Activated T-helper 17 cell treated with anti-CD3 and anti-CD28 coated beads, Interleukin-2, amount 50 U/mL, for 72 hours (primary cell): ENCODE data around the gene WDR87. TPM values are rescaled to one million over a fixed set of nuclear protein-coding genes. Genes with fewer than 3 reads are reported as not detected.

ENCODE experiments used
- ATAC-seq: fragments of 150-1000 bp; cut with Tn5 transposase; replicated peaks from 2 replicates; pipeline ENCODE4 v1.10.0; 2021; ENCODE audit warnings: mild to moderate bottlenecking, moderate library complexity
- H3K27ac Mint-ChIP-seq: one replicate; pipeline ENCODE4 v1.8.0; 2022; ENCODE audit warnings: mixed read lengths
- H3K27me3 Mint-ChIP-seq: one replicate; pipeline ENCODE4 v1.8.0; 2022; ENCODE audit warnings: mixed read lengths
- H3K36me3 Mint-ChIP-seq: one replicate; pipeline ENCODE4 v1.8.0; 2022; ENCODE audit warnings: low read depth, mild to moderate bottlenecking, mixed read lengths
- H3K4me1 Mint-ChIP-seq: one replicate; pipeline ENCODE4 v1.8.0; 2022; ENCODE audit warnings: mixed read lengths
- H3K4me3 Mint-ChIP-seq: one replicate; pipeline ENCODE4 v1.8.0; 2022; ENCODE audit warnings: mild to moderate bottlenecking, mixed read lengths
- H3K9me3 Mint-ChIP-seq: one replicate; pipeline ENCODE4 v1.8.0; 2022; ENCODE audit warnings: mixed read lengths
- total RNA-seq, 2 donors: library from RNA; stranded (reverse); gene quantifications; one replicate each; pipeline ENCODE4 v1.2.3, GENCODE V29; 2022

WDR87 gene
- total RNA-seq, 2 donors from 2014 or later = not detected

GRCh38 chr19:37920591-37921450 lies 14.4 kb upstream of the WDR87 start:
- Mint-ChIP-seq H3K9me3 (no peaks in the 10 kb centered on the region), H3K36me3 (peaks cover 17% of the 10 kb centered on the region), H3K4me3 (no peak overlapping the region), H3K27ac (peak overlapping the region; percentile 15), H3K4me1 (peaks cover 5% of the 10 kb centered on the region), H3K27me3 (no peaks in the 10 kb centered on the region)
- no peak for ATAC-seq

- no peaks in the 10 kb centered on the region for H3K27me3 Mint-ChIP-seq
- no peaks in the 10 kb centered on the region for H3K36me3 Mint-ChIP-seq
- no peak overlapping the region for H3K4me3 Mint-ChIP-seq
- H3K4me1 Mint-ChIP-seq = peaks cover 6% of the 10 kb centered on the region
- H3K9me3 Mint-ChIP-seq = no peaks in the 10 kb centered on the region
- ATAC-seq = no peak
- peak overlapping the region; percentile 47 for H3K27ac Mint-ChIP-seq
These were observed 8.5 kb upstream of the WDR87 start for GRCh38 chr19:37914908-37915307.

GRCh38 chr19:37909661-37910199 lies 3.3 kb upstream of the WDR87 start:
- Mint-ChIP-seq H3K27me3 (no peaks in the 10 kb centered on the region), H3K27ac (no peak overlapping the region), H3K36me3 (no peaks in the 10 kb centered on the region), H3K4me3 (no peak overlapping the region), H3K9me3 (no peaks in the 10 kb centered on the region), H3K4me1 (peaks cover 17% of the 10 kb centered on the region)
- no peak for ATAC-seq

- Mint-ChIP-seq H3K36me3 (no peaks in the 10 kb centered on the region), H3K27me3 (no peaks in the 10 kb centered on the region), H3K4me1 (peaks cover 15% of the 10 kb centered on the region), H3K4me3 (peak overlapping the region; percentile 78), H3K27ac (no peak overlapping the region), H3K9me3 (no peaks in the 10 kb centered on the region)
- no peak for ATAC-seq
These were observed 1.5 kb upstream of the WDR87 start for GRCh38 chr19:37907735-37908455.

GRCh38 chr19:37906869-37907734 lies 708 bp upstream of the WDR87 start, which contains the start of gene SIPA1L3:
Gene SIPA1L3, plus strand, starts transcription at chr19:37907208. Its CDS starts 174,358 bp downstream, at chr19:38081566.
- H3K4me1 Mint-ChIP-seq = peaks cover 15% of the 10 kb centered on the region
- peak within 1 kb of the TSS; percentile 68 for H3K27ac Mint-ChIP-seq
- peak within 1 kb of the TSS; percentile 78 for H3K4me3 Mint-ChIP-seq
- H3K36me3 Mint-ChIP-seq = no peaks in the 10 kb centered on the region
- no peaks in the 10 kb centered on the region for H3K27me3 Mint-ChIP-seq
- no peaks in the 10 kb centered on the region for H3K9me3 Mint-ChIP-seq
- peak; percentile 97 for ATAC-seq

- H3K4me3 Mint-ChIP-seq = no peak overlapping the region
- H3K9me3 Mint-ChIP-seq = no peaks in the 10 kb centered on the region
These were observed 3.3 kb downstream of the WDR87 start for GRCh38 chr19:37903096-37903495.

GRCh38 chr19:37902668-37903067 lies 3.7 kb downstream of the WDR87 start:
- Mint-ChIP-seq H3K4me1 (peaks cover 3% of the 10 kb centered on the region), H3K36me3 (no peaks in the 10 kb centered on the region)
- peak; percentile 54 for ATAC-seq

More at GRCh38 chr19:37903096-37903495, 3.3 kb downstream of the WDR87 start:
- H3K36me3 Mint-ChIP-seq = no peaks in the 10 kb centered on the region
- no peak overlapping the region for H3K27ac Mint-ChIP-seq
- H3K4me1 Mint-ChIP-seq = peaks cover 6% of the 10 kb centered on the region
- ATAC-seq = no peak
- H3K27me3 Mint-ChIP-seq = no peaks in the 10 kb centered on the region

GRCh38 chr19:37899966-37900365 lies 6.4 kb downstream of the WDR87 start:
- Mint-ChIP-seq H3K9me3 (no peaks in the 10 kb centered on the region), H3K4me3 (no peak overlapping the region), H3K36me3 (no peaks in the 10 kb centered on the region), H3K27ac (no peak overlapping the region), H3K27me3 (no peaks in the 10 kb centered on the region), H3K4me1 (no peaks in the 10 kb centered on the region)
- no peak for ATAC-seq

More at GRCh38 chr19:37902668-37903067, 3.7 kb downstream of the WDR87 start:
- H3K9me3 Mint-ChIP-seq = no peaks in the 10 kb centered on the region
- H3K27me3 Mint-ChIP-seq = no peaks in the 10 kb centered on the region
- H3K27ac Mint-ChIP-seq = no peak overlapping the region
- H3K4me3 Mint-ChIP-seq = no peak overlapping the region

- no peak for ATAC-seq
- Mint-ChIP-seq H3K36me3 (no peaks in the 10 kb centered on the region), H3K27ac (no peak overlapping the region), H3K4me1 (no peaks in the 10 kb centered on the region), H3K4me3 (no peak overlapping the region), H3K9me3 (no peaks in the 10 kb centered on the region), H3K27me3 (no peaks in the 10 kb centered on the region)
These were observed 6.9 kb downstream of the WDR87 start for GRCh38 chr19:37899453-37899852.

- no peaks in the 10 kb centered on the region for H3K9me3 Mint-ChIP-seq
- no peak overlapping the region for H3K4me3 Mint-ChIP-seq
- no peaks in the 10 kb centered on the region for H3K36me3 Mint-ChIP-seq
- H3K27me3 Mint-ChIP-seq = peaks cover 14% of the 10 kb centered on the region
- no peak for ATAC-seq
- H3K27ac Mint-ChIP-seq = no peak overlapping the region
- no peaks in the 10 kb centered on the region for H3K4me1 Mint-ChIP-seq
These were observed 10.2 kb downstream of the WDR87 start for GRCh38 chr19:37896180-37896579.

- H3K27ac Mint-ChIP-seq = no peak overlapping the region
These were observed 12.4 kb downstream of the WDR87 start for GRCh38 chr19:37893845-37894575.

GRCh38 chr19:37886571-37886970 lies 19.8 kb downstream of the WDR87 start:
- Mint-ChIP-seq H3K36me3 (no peaks in the 10 kb centered on the region), H3K4me3 (no peak overlapping the region), H3K27ac (no peak overlapping the region), H3K9me3 (no peaks in the 10 kb centered on the region), H3K27me3 (peaks cover 1% of the 10 kb centered on the region), H3K4me1 (no peaks in the 10 kb centered on the region)
- ATAC-seq = no peak

More at GRCh38 chr19:37893845-37894575, 12.4 kb downstream of the WDR87 start:
- no peaks in the 10 kb centered on the region for H3K36me3 Mint-ChIP-seq
- no peaks in the 10 kb centered on the region for H3K4me1 Mint-ChIP-seq
- peaks cover 14% of the 10 kb centered on the region for H3K27me3 Mint-ChIP-seq
- H3K9me3 Mint-ChIP-seq = no peaks in the 10 kb centered on the region
- no peak overlapping the region for H3K4me3 Mint-ChIP-seq
- ATAC-seq = no peak

- no peak overlapping the region for H3K4me3 Mint-ChIP-seq
- no peaks in the 10 kb centered on the region for H3K36me3 Mint-ChIP-seq
- H3K27me3 Mint-ChIP-seq = no peaks in the 10 kb centered on the region
- H3K4me1 Mint-ChIP-seq = no peaks in the 10 kb centered on the region
- H3K9me3 Mint-ChIP-seq = no peaks in the 10 kb centered on the region
- no peak for ATAC-seq
- H3K27ac Mint-ChIP-seq = no peak overlapping the region
These were observed 21.0 kb downstream of the WDR87 start for GRCh38 chr19:37885392-37885791.
